ENCODE results near the gene PLPP1.
"Not testable (repeated sequence)": the region's sequence is repeated elsewhere in the genome, so short reads cannot be mapped to it uniquely, and the experiment has no call there.

Gene PLPP1

DNA sequence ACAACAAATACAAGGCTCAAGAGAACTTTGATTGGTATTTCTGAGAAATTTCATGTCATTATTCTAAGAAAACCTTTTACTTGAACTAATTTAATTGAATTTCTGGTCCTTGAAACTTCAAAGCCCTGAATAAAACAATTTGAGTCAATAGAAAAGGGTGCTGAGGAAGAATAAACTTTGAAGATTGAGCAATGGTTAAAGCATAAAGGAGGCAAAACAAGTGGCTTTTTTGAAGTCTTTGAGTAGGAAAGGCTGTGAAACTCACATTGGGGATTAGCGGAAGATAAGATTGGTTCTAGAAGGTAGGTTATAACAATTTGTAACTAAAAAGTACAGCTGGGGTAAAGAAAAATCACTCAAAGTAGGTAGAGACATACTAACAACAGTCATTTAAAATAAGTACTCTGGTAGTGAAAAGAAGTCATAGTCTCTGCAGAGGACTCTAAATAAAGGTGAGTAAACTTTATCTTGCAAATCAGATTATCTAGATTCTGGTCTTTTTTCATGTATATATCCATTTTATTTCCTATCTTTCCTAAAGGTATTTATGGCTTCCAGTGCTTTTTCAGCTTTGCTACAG is 6.4 kb upstream of the PLPP1 start:
- DNase-seq: no peak

GRCh38 chr5:55540525-55540924 is 5.8 kb upstream of the PLPP1 start:
- DNase-seq: no peak

DNA sequence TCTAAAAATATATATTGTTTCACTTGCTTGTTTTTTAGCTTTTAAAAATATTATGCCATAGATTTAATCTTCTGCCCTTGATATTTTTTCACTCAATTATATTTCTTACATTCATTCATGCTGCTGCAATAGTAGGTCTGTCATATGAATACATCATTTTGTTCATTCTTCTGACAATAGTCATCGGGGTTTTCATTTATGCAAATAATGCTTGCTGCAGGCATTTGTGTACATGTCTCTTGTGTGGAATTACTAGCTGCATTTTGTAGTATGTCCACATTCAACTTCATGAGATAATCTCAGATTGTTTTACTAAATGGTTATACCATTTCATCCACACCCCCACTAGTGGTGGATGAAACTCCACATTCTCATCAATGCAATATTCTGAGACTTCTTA is 5.3 kb upstream of the PLPP1 start:
- no peak for DNase-seq

DNA sequence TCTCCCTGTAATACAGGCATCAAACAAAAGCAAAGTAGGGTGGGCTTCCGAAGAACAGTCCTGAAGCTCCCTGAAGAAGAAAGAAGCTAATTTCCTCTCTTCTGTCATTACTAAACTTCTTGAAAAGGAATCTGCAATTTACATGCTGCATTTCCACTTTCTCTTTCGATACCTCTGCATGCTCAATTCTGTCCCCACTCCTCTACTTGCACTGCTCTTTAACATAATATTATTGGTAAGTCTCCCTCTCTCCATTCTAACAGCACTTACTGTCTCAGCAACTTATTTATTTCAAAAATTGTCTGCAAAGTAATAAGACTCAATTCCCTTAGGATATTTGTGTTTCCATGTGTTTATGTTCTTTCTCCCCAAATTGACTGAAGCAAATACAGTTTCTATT is 3.9 kb upstream of the PLPP1 start:
- no peak for DNase-seq

DNA sequence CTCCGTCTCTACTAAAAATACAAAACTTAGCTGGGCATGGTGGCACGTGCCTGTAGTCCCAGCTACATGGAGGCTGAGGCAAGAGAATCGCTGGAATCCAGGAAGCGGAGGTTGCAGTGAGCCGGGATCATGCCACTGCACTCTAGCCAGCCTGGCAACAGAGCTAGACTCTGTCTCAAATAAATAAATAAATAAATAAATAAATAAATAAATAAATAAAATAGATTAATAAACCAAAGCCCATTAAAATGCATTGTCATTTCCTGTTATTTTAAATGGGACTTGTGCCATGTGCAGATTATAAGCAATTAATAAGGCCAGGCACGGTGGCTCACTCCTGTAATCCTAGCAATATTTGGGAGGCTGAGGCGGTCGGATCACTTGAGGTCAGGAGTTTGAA is 2.6 kb upstream of the PLPP1 start:
- not testable (repeated sequence) for DNase-seq

GRCh38 chr5:55535199-55535905 is 588 bp upstream of the PLPP1 start:
- no peak for DNase-seq

DNA sequence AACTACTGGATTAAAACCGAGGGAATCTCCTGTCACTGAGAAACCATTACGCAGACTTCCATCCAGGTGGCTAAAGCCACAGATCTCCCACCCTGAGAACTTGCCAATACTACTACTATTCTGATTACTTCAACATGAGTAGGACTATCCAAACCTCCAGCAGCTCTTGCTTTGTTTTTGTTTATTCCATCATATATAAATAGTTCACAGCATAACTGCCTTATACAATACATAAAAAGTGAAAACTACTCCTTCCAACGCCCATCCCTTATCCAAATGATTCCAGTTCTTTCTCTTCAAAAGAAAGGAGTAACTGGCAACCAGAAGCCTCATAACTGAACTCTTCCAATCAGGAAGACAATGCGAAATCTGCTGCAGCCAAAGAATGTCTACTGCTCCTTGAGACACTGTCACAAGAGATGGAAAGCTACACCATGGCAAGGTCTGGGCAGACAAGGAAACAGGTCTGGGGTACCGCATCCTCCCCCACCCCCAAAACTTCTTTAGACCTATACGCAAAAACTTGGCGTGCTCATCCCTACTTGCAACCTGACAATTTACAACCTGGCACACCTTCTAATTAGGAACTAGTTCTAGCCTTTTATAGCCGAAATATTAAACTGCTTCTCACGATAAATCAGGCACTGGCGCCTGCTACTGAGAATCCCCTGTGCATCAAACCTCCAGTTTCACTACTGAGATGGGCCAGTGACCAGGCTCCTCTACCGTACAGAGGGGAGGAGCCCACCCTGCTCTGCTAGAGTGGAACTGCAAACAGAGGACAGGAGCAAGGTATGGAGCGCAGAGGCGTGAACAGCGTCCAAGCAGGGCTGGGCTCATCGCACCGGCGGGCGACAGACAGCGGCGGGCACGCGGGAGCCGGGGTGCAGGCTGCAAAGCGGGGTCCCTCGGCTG is 986 bp downstream of the PLPP1 start:
- peak in 1 of 2 experiments; percentile 19 for DNase-seq

- DNase-seq: no peak
These were observed 4.1 kb downstream of the PLPP1 start for GRCh38 chr5:55530669-55531068.

GRCh38 chr5:55524816-55525215 is 9.9 kb downstream of the PLPP1 start:
- no peak for DNase-seq

- no peak for DNase-seq
These were observed 11.5 kb downstream of the PLPP1 start for GRCh38 chr5:55523293-55523692.

DNA sequence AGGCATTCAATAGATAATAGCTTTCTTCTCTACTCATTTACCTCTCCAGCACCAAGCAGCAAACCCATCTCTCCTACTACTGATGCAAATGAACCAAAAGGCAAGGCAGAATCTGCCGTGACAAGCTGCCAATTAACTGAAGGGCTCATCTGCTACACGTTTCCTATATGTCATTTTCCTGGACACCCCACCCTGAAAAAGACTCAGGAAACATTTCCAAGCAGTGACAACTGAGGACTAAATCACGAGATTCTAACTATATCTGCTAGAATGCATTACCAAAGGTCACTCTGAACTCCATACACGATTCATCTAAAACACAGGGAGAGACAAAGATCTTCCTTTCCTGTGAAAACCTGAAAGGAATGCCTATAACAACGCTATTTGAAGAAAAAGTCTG is 12.9 kb downstream of the PLPP1 start:
- no peak for DNase-seq

DNA sequence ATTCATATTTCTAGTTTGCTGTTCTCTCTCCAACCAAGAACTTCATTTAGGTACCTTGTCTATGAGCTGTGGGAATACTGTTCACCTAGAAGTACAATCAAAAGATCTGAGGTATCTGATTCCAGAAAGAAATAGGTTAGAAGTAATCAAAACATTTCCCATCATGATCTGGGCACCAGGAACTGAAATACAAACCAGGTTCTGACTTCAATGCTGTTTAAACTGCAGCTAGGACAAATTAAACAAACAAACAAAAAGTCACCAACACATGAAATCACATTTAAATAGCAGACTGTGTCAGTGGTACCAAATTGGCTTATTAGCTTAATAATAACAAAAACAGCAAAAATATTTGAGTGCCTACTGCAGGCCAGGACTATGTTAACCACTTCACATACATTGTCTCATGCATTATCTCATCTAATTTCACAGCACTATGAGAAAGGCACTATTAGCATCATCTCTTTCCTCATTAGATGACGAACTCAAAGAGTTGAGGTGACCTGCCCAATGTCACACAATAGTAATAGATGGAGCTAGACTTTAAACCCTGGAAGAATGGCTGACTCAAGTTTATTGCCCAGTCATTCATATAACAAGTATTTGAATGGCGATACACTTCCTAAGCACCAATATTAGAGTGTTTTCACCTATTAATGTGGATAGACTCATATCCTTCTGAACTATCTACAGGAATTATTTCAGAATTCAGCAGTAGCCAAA is 14.5 kb downstream of the PLPP1 start:
- DNase-seq: no peak

GRCh38 chr5:55518831-55519390 is 15.9 kb downstream of the PLPP1 start:
- no peak for DNase-seq

DNA sequence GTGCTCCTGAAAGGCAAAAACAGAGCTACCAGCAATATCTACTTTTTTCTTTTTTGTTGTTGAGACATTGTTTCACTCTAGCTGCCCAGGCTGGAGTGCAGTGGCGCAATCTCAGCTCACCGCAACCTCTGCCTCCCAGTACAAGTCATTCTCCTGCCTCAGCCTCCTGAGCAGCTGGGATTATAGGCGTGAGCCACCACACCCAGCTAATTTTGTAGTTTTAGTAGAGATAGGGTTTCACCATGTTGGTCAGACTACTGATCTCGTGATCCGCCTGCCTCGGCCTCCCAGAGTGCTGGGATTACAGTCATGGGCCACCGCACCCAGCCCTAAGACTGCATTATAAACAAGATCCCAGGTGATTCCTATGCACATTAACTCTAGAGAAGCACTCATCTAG is 17.0 kb downstream of the PLPP1 start:
- DNase-seq: no peak

- no peak for DNase-seq
These were observed 23.8 kb downstream of the PLPP1 start for GRCh38 chr5:55511010-55511409.

DNA sequence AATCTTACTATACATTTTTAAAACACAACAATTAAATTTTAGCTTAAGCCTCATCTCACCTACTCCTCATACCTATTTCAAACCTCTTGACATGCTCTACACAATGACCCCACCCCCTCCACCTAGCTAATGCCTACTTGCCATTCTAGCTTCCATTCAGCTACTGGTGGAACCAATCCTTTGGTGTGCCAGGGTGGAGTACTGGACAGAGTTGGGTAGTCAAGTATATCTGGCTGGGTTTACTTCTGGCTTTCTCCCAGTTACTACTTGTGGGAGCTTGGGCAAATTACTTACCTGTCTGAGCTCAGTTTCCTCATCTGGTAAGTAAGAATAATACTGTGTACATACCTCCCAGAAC is 24.3 kb downstream of the PLPP1 start:
- no peak for DNase-seq

DNA sequence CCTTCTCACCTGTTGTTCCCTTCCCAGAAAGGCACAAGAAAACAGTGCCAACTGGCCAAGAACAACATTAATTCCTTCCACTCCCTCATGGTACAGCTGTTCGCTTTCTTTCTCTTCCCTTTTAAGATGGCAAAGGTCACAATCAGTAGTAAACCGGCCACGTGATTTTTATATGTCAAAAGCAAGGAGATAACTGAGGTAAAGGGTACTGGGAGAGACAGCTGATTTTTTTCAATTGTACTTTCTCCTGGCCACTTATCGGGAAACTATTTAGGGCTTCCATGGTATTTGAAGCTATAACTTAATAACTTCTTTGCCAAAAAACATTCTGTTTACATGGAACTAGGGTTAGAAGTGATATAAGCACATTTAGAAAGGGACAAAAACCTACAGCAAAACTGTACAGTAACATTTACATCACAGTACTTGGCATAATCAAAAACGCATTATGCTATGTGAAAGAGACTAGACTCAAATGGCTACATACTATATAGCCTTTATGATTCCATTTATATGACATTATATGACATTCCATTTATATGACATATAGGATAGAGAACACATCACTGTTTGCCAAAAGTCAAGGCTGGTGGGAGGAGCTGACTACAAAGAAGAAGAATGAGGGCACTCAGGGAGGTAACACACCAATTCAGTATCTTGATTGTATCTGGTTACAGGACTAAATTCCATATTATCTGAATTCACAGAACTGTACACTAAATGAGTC is 24.8 kb downstream of the PLPP1 start:
- DNase-seq: no peak

DNA sequence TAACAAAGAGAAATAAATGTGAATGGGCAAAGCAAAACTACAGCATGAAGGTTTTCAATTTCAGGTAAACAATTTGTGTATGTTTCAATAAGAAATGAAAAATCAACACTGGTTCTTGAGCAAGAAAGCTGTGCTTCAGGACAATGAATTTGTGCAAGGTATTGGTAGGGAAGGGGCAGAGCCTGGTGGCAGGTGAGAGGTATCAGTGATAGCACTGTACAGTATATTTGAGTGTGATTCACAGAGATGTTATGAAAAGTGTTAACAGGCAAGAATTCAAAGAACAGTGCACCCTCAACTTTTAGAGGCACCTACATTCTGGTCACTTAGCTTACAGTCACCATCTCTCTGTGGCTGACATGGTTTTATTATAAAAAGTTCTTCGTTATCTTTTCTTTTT is 25.7 kb downstream of the PLPP1 start:
- DNase-seq: no peak

DNA sequence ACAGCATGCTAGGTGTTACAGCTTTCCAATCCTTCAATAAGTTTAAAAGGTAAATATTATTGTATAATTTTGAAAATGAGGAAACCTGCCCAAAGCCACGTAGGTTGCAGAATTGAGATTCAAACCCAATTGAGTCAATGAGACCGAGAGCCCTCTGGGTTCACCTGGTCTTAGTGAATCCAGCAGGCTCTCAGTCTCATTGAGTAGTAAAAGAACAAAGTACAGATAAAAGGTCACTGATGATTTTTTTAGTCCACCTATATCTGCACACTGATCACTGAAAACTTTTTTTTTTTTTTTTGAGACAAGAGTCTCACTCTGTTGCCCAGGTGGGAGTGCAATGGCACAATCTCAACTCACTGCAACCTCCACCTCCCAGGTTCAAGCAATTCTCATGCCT is 27.2 kb downstream of the PLPP1 start:
- no peak for DNase-seq

DNA sequence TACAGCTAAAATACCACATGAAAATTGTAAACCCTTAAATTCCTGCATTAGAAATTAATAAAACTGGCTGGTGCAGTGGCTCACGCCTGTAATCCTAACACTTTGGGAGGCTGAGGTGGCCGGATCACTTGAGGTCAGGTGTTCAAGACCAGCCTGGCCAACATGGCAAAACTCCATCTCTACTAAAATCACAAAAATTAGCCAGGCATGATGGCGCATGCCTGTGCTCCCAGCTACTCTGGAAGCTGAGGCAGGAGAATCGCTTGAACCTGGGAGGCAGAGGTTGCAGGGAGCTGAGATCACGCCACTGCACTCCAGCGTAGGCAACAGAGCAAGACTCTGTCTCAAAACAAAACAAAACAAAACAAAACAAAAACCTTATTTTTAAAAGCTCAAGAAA is 29.1 kb downstream of the PLPP1 start:
- DNase-seq: not testable (repeated sequence)

DNA sequence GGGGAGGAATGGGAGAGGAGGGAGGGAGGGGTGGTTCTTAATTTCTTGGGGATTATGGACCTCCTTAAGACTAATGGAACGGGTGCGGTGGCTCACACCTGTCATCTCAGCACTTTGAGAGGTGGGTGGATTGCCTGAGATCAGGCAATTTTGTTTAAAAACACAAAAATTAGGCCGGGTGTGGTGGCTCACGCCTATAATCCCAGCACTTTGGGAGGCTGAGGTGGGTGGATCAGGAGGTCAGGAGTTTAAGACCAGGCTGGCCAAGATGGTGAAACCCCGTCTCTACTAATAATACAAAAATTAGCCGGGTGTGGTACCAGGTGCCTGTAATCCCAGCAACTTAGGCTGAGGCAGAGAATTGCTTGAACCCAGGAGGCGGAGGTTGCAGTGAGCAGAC is 30.8 kb downstream of the PLPP1 start:
- DNase-seq: not testable (repeated sequence)

- DNase-seq: no peak
These were observed 32.0 kb downstream of the PLPP1 start for GRCh38 chr5:55502759-55503158.
